Mesenchymal stem cell (in vitro differentiated cells and primary cell): ENCODE data around the gene UGT1A6.
"Not testable (repeated sequence)": the region's sequence is repeated elsewhere in the genome, so short reads cannot be mapped to it uniquely, and the experiment has no call there.

Experiments used
- DNase-seq: peaks from one replicate; pipeline ENCODE4 v3.0.0-alpha.2; 2013
- H2AFZ ChIP-seq: one replicate; pipeline ENCODE4 v1.6.1; 2013; ENCODE audit warnings: low read depth, mild to moderate bottlenecking, control low read depth, inconsistent platforms, low read length, moderate library complexity
- H2AK5ac ChIP-seq: 2 replicates; pipeline ENCODE4 v1.6.1; 2013; ENCODE audit warnings: low read length, moderate library complexity, mild to moderate bottlenecking, inconsistent platforms; ENCODE audit not compliant: severe bottlenecking
- H2BK120ac ChIP-seq: one replicate; pipeline ENCODE4 v1.6.1; 2013; ENCODE audit warnings: low read depth, mild to moderate bottlenecking, inconsistent platforms, low read length, moderate library complexity
- H2BK12ac ChIP-seq, 2 experiments: one replicate each; pipeline ENCODE4 v1.6.1; 2013; ENCODE audit warnings: inconsistent platforms in 2 of 2, low read length in 2 of 2, mild to moderate bottlenecking in 2 of 2, moderate library complexity in 2 of 2, control low read depth in 1 of 2
- H2BK15ac ChIP-seq: one replicate; pipeline ENCODE4 v1.6.1; 2013; ENCODE audit warnings: mild to moderate bottlenecking, low read depth, inconsistent platforms; ENCODE audit not compliant: poor library complexity, severe bottlenecking
- H2BK5ac ChIP-seq: 2 replicates; pipeline ENCODE4 v1.6.1; 2013; ENCODE audit warnings: low read depth, mild to moderate bottlenecking, low read length, control low read depth, inconsistent platforms; ENCODE audit not compliant: poor library complexity, severe bottlenecking
- H3K14ac ChIP-seq, 2 experiments: one replicate each; pipeline ENCODE4 v1.6.1; 2013; ENCODE audit warnings: inconsistent platforms in 2 of 2, low read length in 2 of 2, control low read depth in 1 of 2, mild to moderate bottlenecking in 1 of 2, moderate library complexity in 1 of 2
- H3K18ac ChIP-seq, 2 experiments: one replicate each; pipeline ENCODE4 v1.6.1; 2013; ENCODE audit warnings: inconsistent platforms in 2 of 2, low read length in 2 of 2, control low read depth in 1 of 2, low read depth in 1 of 2, mild to moderate bottlenecking in 1 of 2
- H3K23ac ChIP-seq, 2 experiments: one replicate each; pipeline ENCODE4 v1.6.1; 2013; ENCODE audit warnings: inconsistent platforms in 2 of 2, low read length in 2 of 2, mild to moderate bottlenecking in 2 of 2, moderate library complexity in 2 of 2, control low read depth in 1 of 2
- H3K27ac ChIP-seq: 2 replicates; pipeline ENCODE4 v1.5.1; 2013; ENCODE audit warnings: mild to moderate bottlenecking, moderate library complexity, low read length, control low read depth, inconsistent platforms; ENCODE audit not compliant: poor library complexity, severe bottlenecking
- H3K27me3 ChIP-seq, 2 experiments: 2 replicates each; pipeline versions ENCODE4 v1.6.1 to v1.7.0; 2013; ENCODE audit warnings: low read length in 2 of 2, mild to moderate bottlenecking in 2 of 2, moderate library complexity in 2 of 2, control low read depth in 1 of 2, inconsistent platforms in 1 of 2; ENCODE audit not compliant: control insufficient read depth in 1 of 2, insufficient read depth in 1 of 2
- H3K36me3 ChIP-seq, 2 experiments: 2 replicates each; pipeline versions ENCODE4 v1.6.1 to v1.7.0; 2013; ENCODE audit warnings: low read length in 2 of 2, control low read depth in 1 of 2, inconsistent platforms in 1 of 2, low read depth in 1 of 2, mild to moderate bottlenecking in 1 of 2; ENCODE audit not compliant: insufficient read depth in 2 of 2, control insufficient read depth in 1 of 2
- H3K4ac ChIP-seq, 2 experiments: one replicate each; pipeline ENCODE4 v1.6.1; 2013; ENCODE audit warnings: inconsistent platforms in 2 of 2, low read length in 2 of 2, mild to moderate bottlenecking in 2 of 2, moderate library complexity in 2 of 2, control low read depth in 1 of 2, low read depth in 1 of 2
- H3K4me1 ChIP-seq: 2 replicates; pipeline ENCODE4 v1.6.1; 2013; ENCODE audit warnings: low read depth, low read length, control low read depth; ENCODE audit not compliant: control insufficient read depth, insufficient read depth
- H3K4me2 ChIP-seq: 2 replicates; pipeline ENCODE4 v1.6.1; 2013; ENCODE audit warnings: low read length, mild to moderate bottlenecking, inconsistent platforms; ENCODE audit not compliant: poor library complexity, severe bottlenecking
- H3K4me3 ChIP-seq, 2 experiments: 2 replicates each; pipeline versions ENCODE4 v1.5.1 to v1.7.0; 2013; ENCODE audit warnings: low read length in 2 of 2, mild to moderate bottlenecking in 2 of 2, control low read depth in 1 of 2, low read depth in 1 of 2; ENCODE audit not compliant: insufficient read depth in 1 of 2
- H3K79me1 ChIP-seq: replicated peaks from 2 replicates; pipeline ENCODE4 v1.6.1; 2013; ENCODE audit warnings: mild to moderate bottlenecking, control low read depth, low read length, inconsistent platforms; ENCODE audit not compliant: poor library complexity, severe bottlenecking
- H3K9ac ChIP-seq: 2 replicates; pipeline ENCODE4 v1.7.0; 2013; ENCODE audit warnings: mild to moderate bottlenecking, low read length, moderate library complexity
- H3K9me3 ChIP-seq: 2 replicates; pipeline ENCODE4 v1.7.0; 2013; ENCODE audit warnings: mild to moderate bottlenecking, low read length; ENCODE audit not compliant: control insufficient read depth
- H4K8ac ChIP-seq: one replicate; pipeline ENCODE4 v1.6.1; 2013; ENCODE audit warnings: inconsistent platforms, mild to moderate bottlenecking, low read length, moderate library complexity
- H4K91ac ChIP-seq: one replicate; pipeline ENCODE4 v1.6.1; 2013; ENCODE audit warnings: mild to moderate bottlenecking, low read length, inconsistent platforms
- WGBS: methylation state at CpG from one replicate; pipeline ENCODE4 v1.1.7; 2013; ENCODE audit warnings: mixed read lengths; 5-methylcytosine and 5-hydroxymethylcytosine counted together

Gene UGT1A6

GRCh38 chr2:233745838-233746237, 53.1 kb downstream of the UGT1A6 start:
- not testable (repeated sequence) for H3K27ac ChIP-seq, H3K18ac ChIP-seq, H3K23ac ChIP-seq, H2BK120ac ChIP-seq, H3K4me1 ChIP-seq, DNase-seq, H3K36me3 ChIP-seq, H3K4ac ChIP-seq, H3K14ac ChIP-seq, H4K91ac ChIP-seq, H3K4me3 ChIP-seq, H2BK15ac ChIP-seq, H4K8ac ChIP-seq, H2BK12ac ChIP-seq, H3K9ac ChIP-seq, H2AFZ ChIP-seq, H3K9me3 ChIP-seq, H2AK5ac ChIP-seq, H2BK5ac ChIP-seq, H3K79me1 ChIP-seq, H3K4me2 ChIP-seq
- WGBS, result 54% methylated on average over 2 of the region's 2 CpGs
- peaks cover 9 to 14% of the 10 kb centered on the region in 2 experiments for H3K27me3 ChIP-seq

GRCh38 chr2:233746475-233747282, 54.0 kb downstream of the UGT1A6 start:
- H3K4me2 ChIP-seq, result no peak overlapping the region
- 64% methylated on average over 10 of the region's 10 CpGs for WGBS
- peaks cover 2% of the 10 kb centered on the region for H3K4me1 ChIP-seq
- no peaks in the 10 kb centered on the region for H3K79me1 ChIP-seq
- H3K9ac ChIP-seq, result no peak overlapping the region
- H3K4ac ChIP-seq, result no peak overlapping the region
- H3K27me3 ChIP-seq, result peaks cover under 1 to 15% of the 10 kb centered on the region in 2 experiments
- H3K27ac ChIP-seq, result no peak overlapping the region
- no peak for DNase-seq
- H3K9me3 ChIP-seq, result no peaks in the 10 kb centered on the region
- H2BK5ac ChIP-seq, result no peak overlapping the region
- no peak overlapping the region for H3K14ac ChIP-seq
- H2BK15ac ChIP-seq, result no peak overlapping the region
- no peak overlapping the region for H3K4me3 ChIP-seq
- no peak overlapping the region for H3K23ac ChIP-seq
- no peak overlapping the region for H4K91ac ChIP-seq
- no peak overlapping the region for H2AFZ ChIP-seq
- H2BK12ac ChIP-seq, result no peak overlapping the region
- no peak overlapping the region for H4K8ac ChIP-seq
- H3K18ac ChIP-seq, result no peak overlapping the region
- H2BK120ac ChIP-seq, result no peak overlapping the region
- no peak overlapping the region for H2AK5ac ChIP-seq
- H3K36me3 ChIP-seq, result no peaks in the 10 kb centered on the region

GRCh38 chr2:233747283-233747544, 54.5 kb downstream of the UGT1A6 start:
- Histone ChIP-seq H2BK12ac (no peak overlapping the region), H2BK120ac (no peak overlapping the region), H2BK15ac (no peak overlapping the region), H4K8ac (no peak overlapping the region), H3K4me2 (no peak overlapping the region), H3K9me3 (no peaks in the 10 kb centered on the region), H3K4me1 (peaks cover 2% of the 10 kb centered on the region), H2AFZ (no peak overlapping the region), H4K91ac (no peak overlapping the region), H3K18ac (no peak overlapping the region), H3K9ac (no peak overlapping the region), H3K36me3 (no peaks in the 10 kb centered on the region), H3K4me3 (no peak overlapping the region), H3K79me1 (no peaks in the 10 kb centered on the region), H3K27ac (no peak overlapping the region), H3K4ac (no peak overlapping the region), H3K14ac (no peak overlapping the region), H3K23ac (no peak overlapping the region), H2BK5ac (no peak overlapping the region), H2AK5ac (no peak overlapping the region), H3K27me3 (peaks cover 0 to 10% of the 10 kb centered on the region in 2 experiments)
- DNase-seq, result no peak
- WGBS, result 89% methylated on average over 6 of the region's 6 CpGs

- H3K9ac ChIP-seq, H3K4me2 ChIP-seq, H3K23ac ChIP-seq, DNase-seq, H3K14ac ChIP-seq, H3K9me3 ChIP-seq, H3K18ac ChIP-seq, H2BK5ac ChIP-seq, H3K4me3 ChIP-seq, H3K27ac ChIP-seq, H2BK12ac ChIP-seq, H2AFZ ChIP-seq, H2BK120ac ChIP-seq, H3K4me1 ChIP-seq, H3K79me1 ChIP-seq, H2AK5ac ChIP-seq, H3K36me3 ChIP-seq, H2BK15ac ChIP-seq, H4K91ac ChIP-seq, H3K4ac ChIP-seq, H4K8ac ChIP-seq: not testable (repeated sequence)
- WGBS, result 37% methylated on average over 2 of the region's 2 CpGs
- H3K27me3 ChIP-seq, result peaks cover 0 to 14% of the 10 kb centered on the region in 2 experiments
Observed at GRCh38 chr2:233750689-233751088, 58.0 kb downstream of the UGT1A6 start.
